NCI-H2029 treated with DMSO at 0.1 percent for 48 hours (cell line): Measurements from ENCODE around the gene RNF44.
"Not testable (repeated sequence)": the region's sequence is repeated elsewhere in the genome, so short reads cannot be mapped to it uniquely, and the experiment has no call there.

Experiments
- DNase-seq: peaks from one replicate; lab custom pipeline; 2025; lab: John Stamatoyannopoulos, UW

RNF44 gene

GRCh38 chr5:176519810-176520720 is 17.1 kb downstream of the RNF44 start:
- no peak for DNase-seq

GRCh38 chr5:176517053-176517661 is 20.0 kb downstream of the RNF44 start:
- DNase-seq, result no peak

GRCh38 chr5:176515396-176515795 is 21.8 kb downstream of the RNF44 start:
- no peak for DNase-seq

- no peak for DNase-seq
These were observed 22.8 kb downstream of the RNF44 start for GRCh38 chr5:176514244-176514950.

- no peak for DNase-seq
These were observed 23.4 kb downstream of the RNF44 start for GRCh38 chr5:176513788-176514187.

- DNase-seq, result no peak
These were observed 28.6 kb downstream of the RNF44 start for GRCh38 chr5:176508603-176509002.

- no peak for DNase-seq
These were observed 29.3 kb downstream of the RNF44 start for GRCh38 chr5:176507911-176508310.

- DNase-seq, result no peak
These were observed 33.7 kb downstream of the RNF44 start for GRCh38 chr5:176503496-176503895.

- no peak for DNase-seq
These were observed 35.9 kb downstream of the RNF44 start for GRCh38 chr5:176501333-176501732.

- DNase-seq, result no peak
These were observed 36.7 kb downstream of the RNF44 start for GRCh38 chr5:176500511-176500910.

- DNase-seq, result no peak
These were observed 37.9 kb downstream of the RNF44 start for GRCh38 chr5:176499273-176499672.

GRCh38 chr5:176497852-176498251 is 39.4 kb downstream of the RNF44 start:
- DNase-seq, result no peak

- no peak for DNase-seq
These were observed 44.8 kb downstream of the RNF44 start for GRCh38 chr5:176492431-176492830.

- DNase-seq, result no peak
These were observed 45.3 kb downstream of the RNF44 start for GRCh38 chr5:176491901-176492300.

GRCh38 chr5:176491101-176491502 is 46.1 kb downstream of the RNF44 start:
- DNase-seq, result no peak

- DNase-seq, result no peak
These were observed 46.9 kb downstream of the RNF44 start for GRCh38 chr5:176490301-176490700.

GRCh38 chr5:176489077-176489476 is 48.1 kb downstream of the RNF44 start:
- no peak for DNase-seq

- not testable (repeated sequence) for DNase-seq
These were observed 50.0 kb downstream of the RNF44 start for GRCh38 chr5:176487160-176487559.

- DNase-seq, result no peak
These were observed 50.9 kb downstream of the RNF44 start for GRCh38 chr5:176486189-176486757.

- DNase-seq, result no peak
These were observed 52.0 kb downstream of the RNF44 start for GRCh38 chr5:176485176-176485575.

- DNase-seq, result no peak
These were observed 55.5 kb downstream of the RNF44 start for GRCh38 chr5:176481711-176482110.
